Heart left ventricle (tissue), 13 donors: ENCODE data around the gene GAK.

Experiments
- POLR2A ChIP-seq, 2 donors: fragments of 450-650 bp; IDR thresholded peaks; one replicate each; pipeline ENCODE4 v1.6.1; 2017; ENCODE audit warnings: antibody characterized with exemption in 2 of 2, mild to moderate bottlenecking in 2 of 2, moderate library complexity in 2 of 2
- TF ChIP-seq, protein P1 (sequence below), 12 donors: fragments of 200-600 bp; sonication (generic) in 4 of 12; IDR thresholded peaks; one replicate each; pipeline versions ENCODE4 v1.5.0 to v1.8.0; 2018 to 2022; ENCODE audit warnings: antibody characterized with exemption in 12 of 12, mild to moderate bottlenecking in 5 of 12
- donor health status: ischemic (EF 13 %, LVEDD 7.1; RV severe dilation, severe dysfunction).
- donor health status: DM: no; HTN: yes; CAD: no.
- donor health status: DM: no; HTN: no; CAD: no.
- donor health status: ischemic (EF 25% LVEDD 6.9; RV normal size, moderate dysfunction).
- donor health status: ischemic (EF 25% LVEDD 5.7; RV mildly dilated, moderate dysfunction).
- donor health status: ischemic (EF 35%, LVEDD 5.7; RV mildly dilated, moderate dysfunction).
- donor health status: nonischemic (EF 11% LVEDD 7.7; RV severe dilation, severe dysfunction).
- donor health status: DM: yes; HTN: yes; CAD: no.
- donor health status: PGD.
- donor health status: ischemic (EF 29% LVEDD 5.4; RV normal size, mild dysfunction).
- donor health status: nonischemic (EF 23%, LVEDD 6.1; RV moderate dilation, normal function).

DNA sequence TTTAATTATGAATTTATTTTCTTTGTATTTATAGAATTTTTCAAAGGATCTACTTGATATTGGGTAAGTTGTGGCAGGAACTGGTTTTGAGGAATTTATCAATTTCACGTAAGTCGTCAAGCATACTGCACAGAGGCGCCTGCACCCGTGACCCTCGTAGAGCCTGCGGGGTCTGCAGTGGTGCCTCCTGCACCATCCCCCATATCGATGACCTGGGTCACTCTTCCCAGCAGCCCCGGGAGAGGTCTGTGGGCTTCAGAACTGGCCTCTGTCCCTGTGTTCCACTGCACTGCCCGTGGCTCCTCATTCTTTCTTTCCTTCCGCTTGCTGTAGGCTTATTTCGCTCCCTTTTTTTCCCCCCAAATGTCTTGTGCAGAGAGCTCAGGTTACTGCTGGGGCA, 74.7 kb downstream of the GAK start:
- TF ChIP-seq, protein P1, sequence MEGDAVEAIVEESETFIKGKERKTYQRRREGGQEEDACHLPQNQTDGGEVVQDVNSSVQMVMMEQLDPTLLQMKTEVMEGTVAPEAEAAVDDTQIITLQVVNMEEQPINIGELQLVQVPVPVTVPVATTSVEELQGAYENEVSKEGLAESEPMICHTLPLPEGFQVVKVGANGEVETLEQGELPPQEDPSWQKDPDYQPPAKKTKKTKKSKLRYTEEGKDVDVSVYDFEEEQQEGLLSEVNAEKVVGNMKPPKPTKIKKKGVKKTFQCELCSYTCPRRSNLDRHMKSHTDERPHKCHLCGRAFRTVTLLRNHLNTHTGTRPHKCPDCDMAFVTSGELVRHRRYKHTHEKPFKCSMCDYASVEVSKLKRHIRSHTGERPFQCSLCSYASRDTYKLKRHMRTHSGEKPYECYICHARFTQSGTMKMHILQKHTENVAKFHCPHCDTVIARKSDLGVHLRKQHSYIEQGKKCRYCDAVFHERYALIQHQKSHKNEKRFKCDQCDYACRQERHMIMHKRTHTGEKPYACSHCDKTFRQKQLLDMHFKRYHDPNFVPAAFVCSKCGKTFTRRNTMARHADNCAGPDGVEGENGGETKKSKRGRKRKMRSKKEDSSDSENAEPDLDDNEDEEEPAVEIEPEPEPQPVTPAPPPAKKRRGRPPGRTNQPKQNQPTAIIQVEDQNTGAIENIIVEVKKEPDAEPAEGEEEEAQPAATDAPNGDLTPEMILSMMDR (IDR thresholded peaks at IDR 0.05): no peak
- no peak for TF ChIP-seq POLR2A (IDR thresholded peaks at IDR 0.05)
